Smooth muscle cell (in vitro differentiated cells): Measurements from ENCODE around the gene CACNA1G. TPM values are rescaled to one million over a fixed set of nuclear protein-coding genes. Genes with fewer than 3 reads are reported as not detected.

Experiments
- DNase-seq: peaks from one replicate; lab custom pipeline; 2025; ENCODE audit not compliant: unreplicated experiment; lab: John Stamatoyannopoulos, UW
- H2AFZ ChIP-seq: fragments of 200-600 bp; sonication (generic); 2 replicates; pipeline ENCODE4 v1.6.0; 2016; ENCODE audit warnings: antibody characterized with exemption, low read depth, mild to moderate bottlenecking
- H3F3A ChIP-seq: fragments of 200-600 bp; sonication (generic); 2 replicates; pipeline ENCODE4 v1.6.0; 2017; ENCODE audit warnings: antibody characterized with exemption, low read depth
- H3K27ac ChIP-seq: fragments of 200-600 bp; sonication (generic); 2 replicates; pipeline ENCODE4 v1.5.1; 2016; ENCODE audit warnings: low read depth, mild to moderate bottlenecking
- H3K27me3 ChIP-seq: fragments of 200-600 bp; sonication (generic); 2 replicates; pipeline ENCODE4 v1.6.1; 2016; ENCODE audit warnings: low read depth, mild to moderate bottlenecking
- H3K36me3 ChIP-seq: fragments of 200-600 bp; sonication (generic); 2 replicates; pipeline ENCODE4 v1.5.1; 2016; ENCODE audit warnings: low read depth
- H3K4me1 ChIP-seq: fragments of 200-600 bp; sonication (generic); 2 replicates; pipeline ENCODE4 v1.5.1; 2016; ENCODE audit warnings: low read depth
- H3K4me2 ChIP-seq: fragments of 200-600 bp; sonication (generic); 2 replicates; pipeline ENCODE4 v1.6.0; 2016; ENCODE audit warnings: mild to moderate bottlenecking
- H3K4me3 ChIP-seq: fragments of 200-600 bp; sonication (generic); 2 replicates; pipeline ENCODE4 v1.5.1; 2016; ENCODE audit warnings: mild to moderate bottlenecking
- H3K79me2 ChIP-seq: fragments of 200-600 bp; sonication (generic); 2 replicates; pipeline ENCODE4 v1.6.0; 2016; ENCODE audit warnings: low read depth, mild to moderate bottlenecking
- H3K9ac ChIP-seq: fragments of 200-600 bp; sonication (generic); 2 replicates; pipeline ENCODE4 v1.6.0; 2016; ENCODE audit warnings: low read depth
- H3K9me3 ChIP-seq: fragments of 200-600 bp; sonication (generic); replicated peaks from 2 replicates; pipeline ENCODE4 v1.5.1; 2016; ENCODE audit warnings: low read depth
- H4K20me1 ChIP-seq: fragments of 200-600 bp; sonication (generic); 2 replicates; pipeline ENCODE4 v1.6.0; 2016; ENCODE audit warnings: low read depth
- WGBS: methylation state at CpG from one replicate; pipeline ENCODE4 v1.1.7; 2016; ENCODE audit warnings: low lambda C conversion rate; 5-methylcytosine and 5-hydroxymethylcytosine counted together
- polyA plus RNA-seq: library from polyadenylated mRNA; unstranded; fragments of >200 nt; fragmentation: Nextera tagmentation; extraction: Ambion mirVana; gene quantifications from 2 replicates; pipeline ENCODE4 v1.2.1, GENCODE V29; 2016
- total RNA-seq: library from RNA; depleted of rRNA; stranded (reverse); fragments of >200 nt; gene quantifications from 2 replicates; pipeline ENCODE4 v1.2.3, GENCODE V29; 2014
- TF ChIP-seq, protein P1 (sequence below): fragments of 200-600 bp; sonication (generic); IDR thresholded peaks from 2 replicates; pipeline ENCODE4 v1.5.1; 2017; ENCODE audit warnings: borderline replicate concordance, mild to moderate bottlenecking, antibody characterized with exemption; ENCODE audit not compliant: insufficient read depth, poor library complexity, severe bottlenecking

CACNA1G gene
- total and polyA plus RNA-seq, 2 experiments from 2014 or later: 1.6 to 1.7 TPM

DNA sequence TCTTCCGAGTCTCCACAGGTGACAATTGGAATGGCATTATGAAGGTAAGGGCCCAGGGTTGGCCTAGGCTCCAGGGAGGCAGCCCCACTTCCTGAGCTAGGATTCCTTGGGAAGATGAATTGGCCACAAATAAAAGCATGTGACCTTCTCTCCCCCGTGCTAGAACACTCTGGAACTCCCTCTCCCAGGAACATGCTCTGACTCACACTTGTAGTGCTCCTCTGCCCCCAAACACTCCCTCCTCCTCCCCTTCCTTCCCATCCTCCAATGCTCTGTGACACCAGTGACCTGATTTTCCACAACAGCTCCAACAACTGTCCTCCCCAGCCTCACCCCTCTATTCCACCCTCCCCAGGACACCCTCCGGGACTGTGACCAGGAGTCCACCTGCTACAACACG is 57.8 kb downstream of the CACNA1G start:
- H4K20me1 ChIP-seq: no peaks in the 10 kb centered on the region
- no peak overlapping the region for H3K4me2 ChIP-seq
- no peak for DNase-seq
- TF ChIP-seq, protein P1, sequence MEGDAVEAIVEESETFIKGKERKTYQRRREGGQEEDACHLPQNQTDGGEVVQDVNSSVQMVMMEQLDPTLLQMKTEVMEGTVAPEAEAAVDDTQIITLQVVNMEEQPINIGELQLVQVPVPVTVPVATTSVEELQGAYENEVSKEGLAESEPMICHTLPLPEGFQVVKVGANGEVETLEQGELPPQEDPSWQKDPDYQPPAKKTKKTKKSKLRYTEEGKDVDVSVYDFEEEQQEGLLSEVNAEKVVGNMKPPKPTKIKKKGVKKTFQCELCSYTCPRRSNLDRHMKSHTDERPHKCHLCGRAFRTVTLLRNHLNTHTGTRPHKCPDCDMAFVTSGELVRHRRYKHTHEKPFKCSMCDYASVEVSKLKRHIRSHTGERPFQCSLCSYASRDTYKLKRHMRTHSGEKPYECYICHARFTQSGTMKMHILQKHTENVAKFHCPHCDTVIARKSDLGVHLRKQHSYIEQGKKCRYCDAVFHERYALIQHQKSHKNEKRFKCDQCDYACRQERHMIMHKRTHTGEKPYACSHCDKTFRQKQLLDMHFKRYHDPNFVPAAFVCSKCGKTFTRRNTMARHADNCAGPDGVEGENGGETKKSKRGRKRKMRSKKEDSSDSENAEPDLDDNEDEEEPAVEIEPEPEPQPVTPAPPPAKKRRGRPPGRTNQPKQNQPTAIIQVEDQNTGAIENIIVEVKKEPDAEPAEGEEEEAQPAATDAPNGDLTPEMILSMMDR: no peak
- no peaks in the 10 kb centered on the region for H3K79me2 ChIP-seq
- H3K4me3 ChIP-seq: no peak overlapping the region
- 73% methylated on average over 4 of the region's 4 CpGs for WGBS
- no peaks in the 10 kb centered on the region for H3K9me3 ChIP-seq
- H3K36me3 ChIP-seq: no peaks in the 10 kb centered on the region
- H3F3A ChIP-seq: no peaks in the 10 kb centered on the region
- no peak overlapping the region for H3K27ac ChIP-seq
- no peak overlapping the region for H3K9ac ChIP-seq
- no peaks in the 10 kb centered on the region for H3K27me3 ChIP-seq
- peaks cover 9% of the 10 kb centered on the region for H3K4me1 ChIP-seq
- H2AFZ ChIP-seq: no peak overlapping the region

DNA sequence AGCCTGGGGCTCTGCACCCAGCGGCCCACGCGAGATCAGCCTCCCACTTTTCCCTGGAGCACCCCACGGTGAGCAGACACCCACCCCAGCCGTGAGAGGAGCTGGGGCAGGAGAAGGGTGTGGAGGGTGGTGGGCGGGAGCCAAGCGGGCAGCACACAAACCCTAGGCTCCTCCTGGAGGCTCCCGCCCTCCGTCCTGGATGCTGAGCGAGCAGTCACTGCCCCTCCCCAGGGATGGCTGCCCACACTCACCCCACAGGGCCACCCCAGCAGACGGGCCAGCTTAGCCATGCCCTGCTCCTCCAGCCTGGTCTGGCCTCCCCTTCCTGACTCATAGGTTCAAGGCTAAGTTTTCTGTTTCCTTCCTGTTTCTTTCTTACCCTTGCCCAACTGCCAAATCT is 58.4 kb downstream of the CACNA1G start:
- Histone ChIP-seq H4K20me1 (no peaks in the 10 kb centered on the region), H3K4me3 (no peak overlapping the region), H3K79me2 (no peaks in the 10 kb centered on the region), H3K9ac (no peak overlapping the region), H3K9me3 (no peaks in the 10 kb centered on the region), H3K27me3 (no peaks in the 10 kb centered on the region), H3K27ac (no peak overlapping the region), H3K4me1 (peaks cover 14% of the 10 kb centered on the region), H3K4me2 (no peak overlapping the region), H3F3A (no peaks in the 10 kb centered on the region), H2AFZ (no peak overlapping the region), H3K36me3 (no peaks in the 10 kb centered on the region)
- no peak for DNase-seq
- TF ChIP-seq, protein P1: no peak
- 74% methylated on average over 11 of the region's 11 CpGs for WGBS

DNA sequence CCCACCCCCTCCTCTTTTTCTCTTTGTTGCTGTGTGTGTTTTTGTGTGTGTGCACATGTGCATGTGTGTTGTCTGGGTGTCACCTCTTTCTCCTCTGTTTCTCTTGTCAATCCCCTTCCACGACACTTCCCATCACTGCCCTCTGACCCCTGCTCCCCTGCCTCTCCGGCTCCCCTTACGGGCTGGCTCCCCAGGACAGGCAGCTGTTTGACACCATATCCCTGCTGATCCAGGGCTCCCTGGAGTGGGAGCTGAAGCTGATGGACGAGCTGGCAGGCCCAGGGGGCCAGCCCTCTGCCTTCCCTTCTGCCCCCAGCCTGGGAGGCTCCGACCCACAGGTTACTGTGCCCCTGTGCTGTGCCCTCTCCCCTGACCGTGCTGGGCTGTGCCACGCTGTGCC is 59.0 kb downstream of the CACNA1G start:
- 82% methylated on average over 7 of the region's 7 CpGs for WGBS
- H3K27me3 ChIP-seq: no peaks in the 10 kb centered on the region
- no peaks in the 10 kb centered on the region for H4K20me1 ChIP-seq
- H3K9me3 ChIP-seq: no peaks in the 10 kb centered on the region
- no peak overlapping the region for H3K9ac ChIP-seq
- H3F3A ChIP-seq: no peaks in the 10 kb centered on the region
- H3K79me2 ChIP-seq: no peaks in the 10 kb centered on the region
- no peak overlapping the region for H3K4me2 ChIP-seq
- no peak overlapping the region for H3K4me3 ChIP-seq
- H3K4me1 ChIP-seq: peaks cover 14% of the 10 kb centered on the region
- no peak overlapping the region for H3K27ac ChIP-seq
- TF ChIP-seq, protein P1: no peak
- no peak for DNase-seq
- H3K36me3 ChIP-seq: no peaks in the 10 kb centered on the region
- no peak overlapping the region for H2AFZ ChIP-seq

DNA sequence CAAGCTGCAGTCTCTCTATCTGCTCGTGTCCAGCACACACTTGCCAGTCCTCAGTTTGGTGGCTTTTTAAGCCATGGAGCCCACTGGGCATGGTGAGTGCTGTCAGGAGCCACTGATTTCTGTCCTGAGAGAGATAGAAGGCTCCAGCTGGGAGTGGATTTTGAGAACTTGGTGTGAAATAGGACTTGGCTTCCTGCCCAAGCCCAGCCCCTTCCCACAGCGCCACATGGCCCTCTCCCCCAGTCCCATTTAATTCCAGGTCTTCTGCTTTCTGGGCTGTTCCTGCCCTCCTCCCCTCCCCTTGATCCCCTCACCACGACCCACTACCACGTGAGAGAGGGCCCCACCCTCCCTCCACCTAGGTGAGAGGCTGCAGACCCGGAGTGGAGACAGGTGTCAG is 59.7 kb downstream of the CACNA1G start:
- Histone ChIP-seq H3K79me2 (no peaks in the 10 kb centered on the region), H3K9ac (no peak overlapping the region), H2AFZ (no peak overlapping the region), H4K20me1 (no peaks in the 10 kb centered on the region), H3K36me3 (no peaks in the 10 kb centered on the region), H3K4me3 (no peak overlapping the region), H3K9me3 (no peaks in the 10 kb centered on the region), H3K4me2 (no peak overlapping the region), H3F3A (no peaks in the 10 kb centered on the region), H3K27ac (no peak overlapping the region), H3K4me1 (peaks cover 14% of the 10 kb centered on the region), H3K27me3 (no peaks in the 10 kb centered on the region)
- TF ChIP-seq, protein P1: no peak
- WGBS: 56% methylated on average over 5 of the region's 5 CpGs
- DNase-seq: no peak
